GM19395 (cell line): ENCODE results near the gene PSMA2.
A peak's percentile ranks its signal among the peaks of the same experiment; 100 is the strongest.

Source experiments
- ATAC-seq: cut with Tn5 transposase; IDR thresholded peaks from one replicate; pipeline ENCODE4 v1.9.1; 2021; ENCODE audit warnings: mild to moderate bottlenecking, moderate library complexity; ENCODE audit not compliant: unreplicated experiment

Gene PSMA2

DNA sequence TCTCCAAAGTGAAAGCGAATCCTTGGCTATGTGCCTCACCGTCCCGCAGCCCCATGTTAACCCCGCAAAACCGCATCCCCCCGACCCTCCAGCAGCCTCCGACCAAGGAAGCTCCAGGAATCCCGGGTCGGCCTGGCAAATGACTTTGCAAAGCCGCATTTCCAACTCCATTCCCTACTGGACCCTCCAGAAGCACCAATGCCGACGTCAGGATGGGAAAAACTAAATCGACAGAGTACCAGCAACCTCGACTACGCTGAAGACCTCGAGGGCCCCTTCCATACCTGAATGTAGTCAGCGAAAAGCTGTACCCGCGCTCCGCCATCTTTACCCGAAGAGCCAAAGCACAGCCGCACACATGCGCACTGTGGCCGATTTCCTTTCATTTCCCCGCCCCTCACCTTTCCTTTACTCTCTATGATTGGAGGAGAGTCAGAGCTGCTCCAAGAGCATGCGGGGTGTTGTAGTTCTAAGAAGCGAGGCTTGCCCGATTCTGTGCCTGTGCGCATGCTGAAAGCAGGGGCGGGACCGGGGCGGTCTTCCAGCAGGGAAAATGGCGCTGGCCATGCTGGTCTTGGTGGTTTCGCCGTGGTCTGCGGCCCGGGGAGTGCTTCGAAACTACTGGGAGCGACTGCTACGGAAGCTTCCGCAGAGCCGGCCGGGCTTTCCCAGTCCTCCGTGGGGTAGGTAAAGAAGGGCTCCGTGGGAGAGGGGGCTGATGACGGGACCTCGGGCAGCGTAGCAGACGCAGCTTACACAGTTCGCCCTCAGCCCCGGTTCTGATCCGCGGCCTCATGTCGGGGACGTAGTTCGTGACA lies at the start of gene PSMA2, which contains the start of gene MRPL32:
PSMA2 (minus strand) TSS at position 341 of the 818 bp plus-strand sequence; CDS start at position 325, 16 bp downstream.
MRPL32 (plus strand) TSS at position 543 of the 818 bp plus-strand sequence; CDS start at position 554, 11 bp downstream.
- peak; percentile 99 for ATAC-seq

DNA sequence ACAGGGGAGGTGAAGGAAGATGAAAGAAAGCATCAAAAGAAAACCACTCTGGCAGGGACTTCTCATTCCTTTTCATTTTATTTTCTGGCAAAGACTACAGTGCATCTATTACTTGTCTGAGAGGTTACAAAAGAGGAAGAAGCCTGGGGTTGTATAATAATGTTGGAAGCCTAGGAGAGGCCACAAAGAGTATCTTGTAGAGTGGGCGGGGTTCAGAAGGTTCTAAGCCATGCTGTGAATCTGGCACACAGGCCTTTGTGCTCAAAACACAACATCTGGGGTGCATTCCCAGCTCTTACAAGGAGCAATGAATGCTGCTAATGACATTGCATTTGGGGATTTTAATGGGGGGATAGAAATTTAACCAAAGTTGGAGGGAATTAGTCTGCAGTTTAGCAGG lies 49.6 kb upstream of the PSMA2 start:
- no peak for ATAC-seq

DNA sequence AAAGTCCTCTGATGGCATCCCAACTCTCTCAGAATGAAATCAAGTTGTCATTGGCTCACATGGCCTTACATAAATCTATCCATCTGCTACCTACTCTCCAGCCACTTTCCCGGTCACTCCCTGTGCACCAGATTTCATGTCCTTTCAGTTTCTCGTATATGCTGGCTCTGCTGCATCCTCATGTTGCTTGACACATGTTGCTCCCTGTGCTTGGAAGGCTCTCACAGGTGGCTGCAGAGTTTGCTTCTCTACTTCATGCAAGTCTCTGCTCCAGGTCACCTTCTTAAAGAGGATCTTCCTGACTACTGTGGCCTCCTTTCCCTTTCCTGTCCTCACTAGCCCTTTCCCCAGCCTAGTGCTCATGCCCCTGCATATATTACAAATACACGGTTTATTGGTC lies 48.5 kb upstream of the PSMA2 start:
- ATAC-seq = no peak

DNA sequence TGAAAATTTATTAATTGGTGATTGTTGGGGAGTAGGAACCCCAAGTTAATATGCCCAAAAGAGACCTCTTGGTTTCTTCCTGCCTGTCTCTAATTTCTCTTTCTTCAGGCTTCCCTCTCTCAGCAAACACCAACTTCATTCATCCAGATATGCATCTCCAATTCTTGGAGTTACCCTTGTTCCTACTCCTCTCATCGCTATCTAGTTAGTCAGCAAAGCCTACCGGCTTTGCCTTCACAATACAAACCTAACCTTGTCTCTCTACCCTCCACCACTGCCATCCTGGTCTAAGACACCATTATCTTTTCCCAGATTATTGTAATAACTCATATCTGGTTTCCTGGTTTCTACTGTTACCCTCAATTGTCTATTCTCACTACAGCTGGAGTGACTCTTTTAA lies 48.1 kb upstream of the PSMA2 start:
- ATAC-seq = no peak

DNA sequence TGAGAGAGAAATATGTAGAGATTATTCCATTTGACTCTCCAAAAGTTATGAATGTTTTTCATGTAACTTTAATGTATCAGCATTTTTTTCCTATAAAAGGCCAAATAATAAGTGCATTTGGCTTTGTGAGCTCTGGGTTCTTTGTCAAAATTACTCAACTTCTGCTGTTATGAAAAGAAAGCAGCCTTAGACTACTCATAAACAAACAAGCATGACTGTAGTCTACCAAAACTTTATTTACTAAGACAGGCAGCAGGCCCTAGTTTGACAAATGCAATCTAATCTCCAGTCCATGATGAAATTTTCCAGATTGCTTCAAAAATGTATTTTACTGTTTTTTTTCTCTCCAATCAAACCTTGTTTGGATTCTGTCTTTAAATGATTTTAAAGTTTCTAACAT lies 46.5 kb upstream of the PSMA2 start:
- ATAC-seq = no peak

DNA sequence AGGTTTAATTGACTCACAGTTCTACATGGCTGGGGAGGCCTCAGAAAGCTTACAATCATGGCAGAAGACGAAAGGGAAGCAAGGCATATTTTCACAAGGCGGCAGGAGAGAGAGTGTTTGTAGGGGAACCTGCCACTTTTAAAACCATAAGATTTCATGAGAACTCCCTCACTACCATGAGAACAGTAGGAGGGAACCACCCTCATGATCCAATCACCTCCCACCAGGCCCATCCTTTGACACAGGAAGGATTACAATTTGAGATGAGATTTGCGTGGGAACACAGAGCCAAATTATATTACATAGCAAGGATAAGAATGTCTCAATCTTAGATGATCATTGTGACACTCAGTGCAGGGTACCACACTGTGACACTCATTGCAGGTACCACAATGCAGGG lies 44.4 kb upstream of the PSMA2 start:
- no peak for ATAC-seq

DNA sequence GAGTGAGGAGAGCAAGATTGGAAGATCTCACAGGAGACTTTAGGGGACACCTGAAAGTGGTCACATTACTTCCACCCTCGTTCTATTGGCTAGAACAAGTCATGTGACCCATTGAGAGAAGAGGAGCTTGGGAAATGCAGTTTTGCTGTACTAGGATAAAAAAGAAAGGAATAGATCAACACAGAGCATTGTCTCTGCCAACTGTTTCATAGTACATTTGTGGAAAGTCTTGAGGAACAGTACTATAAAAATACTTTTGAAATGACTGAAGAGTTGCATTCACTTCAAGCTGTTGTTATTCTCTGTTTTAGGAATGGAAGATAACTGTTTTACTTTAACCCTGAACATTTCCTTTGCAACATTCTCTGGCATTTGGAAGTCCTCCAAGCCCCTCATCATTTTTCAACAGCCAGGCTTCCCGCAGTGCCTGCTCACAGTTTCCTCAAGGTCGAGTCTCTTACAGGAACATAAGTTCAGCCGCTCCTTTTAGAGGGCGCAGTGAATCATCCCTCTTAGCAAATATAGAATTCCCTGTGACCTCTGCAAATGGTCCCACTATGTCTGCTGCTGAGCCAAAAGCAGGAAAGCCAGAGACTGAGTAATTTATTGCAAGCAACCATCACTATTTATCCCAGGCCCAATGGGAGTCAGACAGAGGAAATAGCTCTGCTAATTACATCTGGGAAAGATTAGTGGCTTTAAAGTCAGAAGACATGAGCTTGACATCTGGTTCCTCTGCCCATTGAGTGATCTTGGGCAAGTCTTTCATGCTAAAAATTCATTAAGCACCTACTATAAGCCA lies 40.9 kb upstream of the PSMA2 start:
- ATAC-seq = no peak

DNA sequence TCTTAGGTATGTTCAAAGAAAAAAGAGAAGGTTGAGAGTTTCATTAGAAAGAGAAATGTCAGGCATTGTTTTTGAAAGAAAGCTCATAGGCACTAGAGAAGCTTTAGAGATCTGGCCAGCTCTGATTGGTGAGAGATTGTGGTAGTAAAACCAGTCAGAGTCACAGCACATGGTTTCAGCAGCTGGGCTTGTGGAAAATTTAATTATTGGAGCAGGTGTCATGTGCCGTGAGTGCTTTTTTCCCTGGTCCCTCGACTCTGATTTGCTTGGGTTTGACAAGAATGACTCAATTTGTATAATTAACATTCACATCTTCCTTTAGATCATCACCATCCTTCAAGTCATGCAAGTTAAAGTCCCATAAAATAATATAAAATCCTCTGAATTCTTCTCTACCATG lies 35.4 kb upstream of the PSMA2 start:
- ATAC-seq = no peak

DNA sequence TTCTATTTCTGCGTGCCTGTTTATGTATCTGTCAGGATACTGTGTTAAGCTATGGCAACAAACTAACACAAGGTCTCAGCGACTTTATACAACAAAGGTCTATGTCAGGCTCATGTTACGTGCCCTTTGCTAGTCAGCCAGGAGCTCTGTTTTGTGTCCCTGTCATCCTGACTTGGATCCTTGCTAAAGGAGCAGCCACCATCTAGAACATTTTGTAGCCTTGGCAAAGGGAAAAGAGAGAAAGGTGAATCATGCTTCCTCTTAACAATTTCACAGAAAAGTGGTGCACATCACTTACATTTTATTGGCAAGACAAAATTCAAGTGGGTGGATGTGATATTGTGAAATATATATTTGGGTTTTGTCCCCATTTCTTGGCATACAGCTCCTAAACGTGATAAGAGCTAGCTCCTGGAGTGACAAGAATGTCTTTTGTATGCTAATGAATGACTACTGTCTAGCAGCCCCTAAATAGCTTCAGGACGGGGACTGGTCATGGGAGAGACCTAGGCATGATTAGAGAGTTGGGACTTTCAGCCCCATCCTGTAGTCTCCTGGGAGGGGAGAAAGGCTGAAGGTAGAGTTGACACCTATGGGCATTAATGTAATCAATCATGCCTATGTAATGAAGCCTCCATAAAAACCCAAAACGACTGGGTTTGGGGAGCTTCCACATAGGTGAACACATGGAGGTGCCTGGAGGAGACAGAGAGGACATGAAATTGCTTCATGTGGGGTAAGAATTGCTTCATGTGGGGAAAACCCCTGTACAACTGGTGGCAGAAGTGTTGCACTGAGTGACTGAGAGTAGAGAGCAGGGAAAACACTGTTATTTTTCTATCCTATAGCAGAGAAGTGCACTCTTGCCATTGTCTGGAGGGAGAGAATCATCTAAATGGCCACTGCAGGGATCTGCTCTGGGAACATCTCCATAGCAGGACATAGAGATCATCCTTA lies 33.2 kb upstream of the PSMA2 start:
- ATAC-seq = no peak

DNA sequence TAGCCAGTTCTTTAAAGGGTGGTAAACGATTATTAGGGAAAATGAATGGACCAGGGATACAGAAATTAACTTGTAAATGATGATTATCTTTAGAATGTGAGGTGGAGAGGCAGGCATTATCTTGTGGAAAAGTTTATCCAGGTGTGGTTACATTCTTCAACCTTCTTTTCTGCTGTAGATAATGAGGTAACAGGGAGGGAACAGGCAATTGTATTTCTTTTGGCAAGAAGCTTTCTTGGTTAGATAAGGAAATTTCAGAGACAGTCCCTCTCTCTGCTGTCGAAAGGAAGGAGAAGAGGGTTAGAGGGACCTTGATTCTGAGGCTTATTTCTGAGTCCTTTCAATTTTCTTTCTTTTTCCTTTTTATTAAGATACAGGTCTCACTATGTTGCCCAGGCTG lies 32.3 kb upstream of the PSMA2 start:
- no peak for ATAC-seq

DNA sequence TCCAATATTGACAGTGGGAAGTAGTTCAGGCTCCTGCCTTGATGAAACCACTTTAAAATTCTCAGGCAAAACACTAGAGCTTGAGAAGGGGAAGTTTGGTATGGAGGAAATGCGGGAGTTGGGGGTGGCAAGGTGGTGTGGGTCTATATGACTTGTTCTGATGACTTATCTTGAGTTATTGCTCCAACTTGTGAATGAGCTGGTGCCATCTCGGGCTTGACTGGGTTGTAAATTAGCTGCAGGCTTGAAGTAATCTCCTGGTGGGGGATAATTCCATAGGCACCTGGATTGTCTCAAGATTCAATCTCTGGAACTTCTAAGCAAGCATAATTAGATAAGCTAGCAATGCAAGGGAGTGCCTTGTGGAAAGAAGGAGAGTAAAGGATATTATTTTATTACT lies 29.2 kb upstream of the PSMA2 start:
- ATAC-seq = no peak

DNA sequence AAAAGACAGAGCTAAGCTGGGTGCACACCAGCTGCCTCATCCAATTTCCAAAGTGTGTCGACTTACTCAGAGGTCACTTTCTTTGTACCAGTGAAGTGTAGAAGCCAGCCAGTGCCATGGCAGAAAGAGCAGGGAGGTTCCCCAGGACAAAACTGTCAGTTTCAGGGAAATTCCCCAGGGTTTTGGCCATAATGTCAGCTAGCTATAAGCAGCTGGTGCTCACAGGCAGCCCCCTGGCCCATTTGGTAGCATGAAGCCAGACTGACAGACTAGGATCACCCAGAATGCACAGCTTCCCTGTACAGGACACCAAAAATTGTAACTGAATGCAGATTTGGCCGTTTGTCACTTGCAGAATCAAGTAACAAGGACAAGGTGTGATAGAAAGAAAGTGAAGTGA lies 28.8 kb upstream of the PSMA2 start:
- no peak for ATAC-seq

DNA sequence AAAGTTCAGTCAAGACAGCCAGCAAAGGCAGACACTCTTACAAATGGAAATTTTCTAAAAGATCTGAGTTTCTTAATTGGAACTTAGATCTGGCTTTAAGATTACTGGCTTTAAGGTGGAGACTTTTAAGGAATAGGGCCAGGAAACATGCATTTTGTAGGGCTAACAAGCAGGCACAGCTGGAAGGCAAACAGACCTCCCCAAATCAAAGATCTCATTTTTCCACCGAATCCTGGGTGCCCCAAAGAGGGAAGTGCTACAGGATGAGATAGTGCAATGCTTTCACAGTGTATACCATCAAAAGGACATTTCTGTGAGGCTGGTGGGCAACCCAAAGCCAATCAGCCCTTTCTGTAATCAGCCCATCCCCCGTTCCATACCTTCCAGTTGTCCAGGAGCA lies 27.6 kb upstream of the PSMA2 start:
- ATAC-seq = no peak

DNA sequence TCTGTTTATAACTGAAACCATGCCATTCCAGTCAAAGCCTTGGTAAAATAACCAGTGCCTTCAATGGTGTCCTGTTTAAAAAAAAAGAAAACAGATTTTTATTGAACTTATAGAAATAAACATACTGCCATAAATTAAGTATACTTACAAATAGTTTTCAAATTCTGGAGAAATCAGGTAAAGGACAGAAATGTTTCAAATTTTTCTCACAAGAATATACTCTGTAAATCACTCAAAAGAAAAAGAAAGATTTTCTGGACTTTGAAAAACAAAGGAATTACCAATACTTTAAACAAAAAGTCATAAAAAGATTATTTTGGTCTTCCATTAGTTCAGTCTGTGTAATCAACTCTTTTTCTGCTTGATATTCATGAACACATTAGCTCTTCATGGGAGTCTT lies 24.1 kb upstream of the PSMA2 start:
- no peak for ATAC-seq

DNA sequence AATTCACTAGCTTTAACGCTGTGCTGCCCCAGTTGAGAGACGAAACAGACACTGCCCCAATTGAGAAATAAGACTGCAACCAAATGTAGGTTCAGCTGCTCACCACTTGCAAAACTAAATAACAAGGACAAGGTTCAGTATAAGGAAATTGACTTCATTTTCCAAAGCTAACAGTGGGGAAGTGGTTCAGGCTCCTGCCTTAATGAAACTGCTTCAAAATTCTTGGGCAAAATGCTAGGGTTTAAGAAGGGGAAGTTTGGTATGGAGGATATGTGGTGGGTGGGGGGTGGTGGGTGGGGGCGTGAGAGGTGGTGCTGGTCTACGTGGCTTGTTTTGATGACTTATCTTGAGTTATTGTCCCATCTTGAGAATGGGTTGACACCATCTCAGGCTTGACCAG lies 22.0 kb upstream of the PSMA2 start:
- no peak for ATAC-seq

DNA sequence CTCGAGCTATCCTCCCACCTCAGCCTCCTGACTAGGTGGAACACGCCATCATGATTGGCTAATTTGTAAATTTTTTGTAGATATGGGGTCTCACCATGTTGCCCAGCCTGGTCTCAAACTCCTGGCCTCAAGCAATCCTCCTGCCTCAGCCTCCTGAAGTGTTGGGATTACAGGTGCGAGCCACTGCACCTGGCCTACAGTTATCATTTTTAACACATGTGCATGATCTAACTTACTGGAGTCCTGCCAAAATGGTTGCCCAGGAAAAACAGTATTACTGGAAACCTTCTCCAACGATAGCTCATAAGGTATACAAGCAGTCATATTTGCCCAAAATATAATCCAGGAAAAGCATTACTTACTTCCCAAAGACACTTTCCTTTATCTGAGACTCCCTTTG lies 20.4 kb upstream of the PSMA2 start:
- ATAC-seq = no peak

DNA sequence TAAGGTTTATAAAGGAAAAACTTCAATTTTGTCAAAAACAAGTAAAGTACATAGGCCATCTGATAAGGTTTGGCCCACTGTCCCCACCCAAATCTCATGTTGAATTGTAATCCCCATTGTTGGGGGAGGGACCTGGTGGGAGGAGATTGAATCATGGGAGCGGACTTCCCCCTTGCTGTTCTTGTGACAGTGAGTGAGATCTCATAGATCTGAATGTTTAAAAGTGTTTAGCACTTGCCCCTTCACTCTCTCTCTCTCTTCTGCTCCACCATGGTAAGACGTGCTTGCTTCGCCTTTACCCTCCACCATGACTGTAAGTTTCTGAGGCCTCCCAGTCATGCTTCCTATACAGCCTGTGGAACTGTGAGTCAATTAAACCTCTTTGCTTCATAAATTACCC lies 18.4 kb upstream of the PSMA2 start:
- no peak for ATAC-seq

DNA sequence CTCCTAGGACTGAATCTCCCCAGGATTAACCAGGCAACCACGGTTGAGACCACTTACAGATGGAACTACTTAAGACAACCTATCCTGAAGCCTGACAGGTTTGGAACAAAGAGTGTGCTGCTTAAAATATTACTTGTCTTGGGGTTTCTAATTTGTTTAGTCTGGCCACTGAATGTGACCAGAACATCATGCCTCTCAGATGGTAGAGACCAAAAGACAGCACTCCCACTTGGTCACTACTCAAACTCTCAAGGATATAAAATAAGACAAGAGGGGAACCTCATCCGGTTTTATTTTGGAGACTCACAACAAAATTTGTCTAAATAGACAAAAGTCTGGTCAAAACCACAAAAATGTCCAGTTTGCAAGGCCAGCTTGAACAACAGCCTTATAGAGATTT lies 15.5 kb upstream of the PSMA2 start:
- no peak for ATAC-seq

DNA sequence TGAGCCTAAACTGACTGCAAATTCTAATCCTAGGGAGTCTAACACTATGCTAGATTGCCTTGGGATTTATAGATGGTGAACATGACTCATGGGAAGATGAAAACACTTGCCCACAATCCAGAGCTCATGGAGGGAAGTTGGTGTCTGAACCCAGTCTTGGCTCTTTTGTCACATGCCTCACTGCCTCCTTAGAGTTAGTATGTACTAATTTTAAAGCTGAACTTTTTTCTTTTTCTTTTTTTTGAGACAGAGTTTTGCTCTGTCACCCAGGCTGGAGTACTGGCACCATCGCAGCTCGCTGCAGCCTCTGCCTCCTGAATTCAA lies 14.6 kb upstream of the PSMA2 start:
- ATAC-seq = no peak

DNA sequence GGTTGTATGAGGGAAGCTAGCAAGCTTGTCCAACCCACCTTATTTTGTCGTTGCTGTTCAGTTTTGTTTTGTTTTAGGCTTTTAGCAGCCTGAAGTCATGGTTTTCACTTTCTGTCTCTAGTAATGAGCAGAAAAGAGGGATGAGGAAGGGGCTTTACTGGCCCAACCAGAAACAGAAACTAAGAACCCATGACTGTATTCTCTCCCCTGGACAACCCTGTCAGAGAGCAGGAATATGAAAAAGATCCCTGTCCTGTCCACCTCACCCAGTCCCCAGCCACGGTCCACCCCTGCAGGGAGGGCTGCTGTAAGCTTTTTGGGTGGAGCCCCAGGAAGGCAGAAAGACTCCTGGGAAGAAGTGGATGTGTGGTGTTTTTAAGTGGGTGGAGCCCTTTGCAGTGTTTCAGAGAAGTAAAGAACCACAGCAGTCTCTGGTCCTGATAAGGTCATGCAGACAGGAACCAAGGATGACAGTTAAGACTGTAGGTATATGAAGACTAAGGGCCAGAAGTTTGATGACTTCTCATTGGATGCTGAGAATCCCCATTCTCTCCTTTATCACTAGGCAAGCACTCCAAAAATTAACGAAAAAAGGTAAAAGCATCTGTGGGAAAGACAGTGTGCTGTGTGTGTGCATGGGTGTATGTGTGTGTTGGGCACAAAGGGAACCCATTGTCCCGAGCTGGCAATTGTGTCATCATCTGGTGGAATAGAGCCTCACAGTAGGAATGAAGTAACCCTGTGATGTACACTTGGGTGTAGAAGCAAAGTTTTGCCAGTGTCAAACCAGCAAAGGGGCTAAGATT lies 14.1 kb upstream of the PSMA2 start:
- peak; percentile 70 for ATAC-seq
